Measurements from ENCODE around the gene BUD13. TPM values are rescaled to one million over a fixed set of nuclear protein-coding genes. Genes with fewer than 3 reads are reported as not detected.

BUD13 gene
- total and polyA plus RNA-seq, 2 of the 13 experiments (the other 11 are each of a cell fraction or from before 2014, with no cell fraction given), result 13.3 to 25.9 TPM

DNA sequence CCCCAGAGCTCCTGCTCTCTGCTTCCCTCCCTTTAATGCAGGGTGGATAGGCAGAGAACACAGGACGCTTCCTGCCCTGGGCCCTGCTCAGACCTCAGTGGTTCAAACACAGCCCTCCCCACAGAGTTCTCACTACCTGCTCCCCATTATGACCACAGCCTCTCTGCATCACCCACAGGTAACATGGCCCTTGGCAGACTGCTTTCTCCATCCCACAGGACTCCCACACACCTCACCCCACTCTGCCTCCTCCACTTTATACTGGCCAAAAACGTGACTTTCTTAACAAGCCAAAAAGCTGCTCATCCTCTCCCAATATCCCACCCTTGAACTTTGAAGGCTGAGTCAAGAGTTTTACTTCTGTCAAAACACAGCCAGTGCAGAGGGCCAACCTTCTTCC lies 33.8 kb downstream of the BUD13 start:
- Histone ChIP-seq H3K36me3 (replicated peaks in 1 of 2; ENCODE audit: control insufficient read depth in 1 of 2, insufficient read depth in 2 of 2, low read length in 2 of 2) (no peaks in the 10 kb centered on the region), H3K4me1 (ENCODE audit: insufficient read depth, low read length) (peaks cover 22% of the 10 kb centered on the region), H3K79me2 (ENCODE audit: insufficient read depth, low read length) (no peaks in the 10 kb centered on the region), H2AFZ (ENCODE audit: low read length) (no peak overlapping the region), H3K4me3 (replicated peaks in 1 of 3; ENCODE audit: insufficient read depth in 1 of 3, low read depth in 2 of 3, low read length in 3 of 3) (no peak overlapping the region), H3K27ac (ENCODE audit: extremely low read length, insufficient read depth, low read length) (no peak overlapping the region), H3K9ac (ENCODE audit: insufficient read depth, low read depth, low read length) (no peak overlapping the region), H4K20me1 (ENCODE audit: insufficient read depth, low read length) (no peaks in the 10 kb centered on the region), H3K9me3 (ENCODE audit: low read length) (no peaks in the 10 kb centered on the region), H3K4me2 (ENCODE audit: low read depth, low read length) (no peak overlapping the region), H3K27me3 (ENCODE audit: control insufficient read depth in 1 of 2, insufficient read depth in 2 of 2, low read length in 2 of 2) (no peaks in the 10 kb centered on the region)
- DNase-seq (ENCODE audit: low spot score), result no peak
- in situ Hi-C loops (cut with HindIII; ENCODE audit: extremely low pct_ligation_motif_present, low pct_unique_long_range_greater_than_20kb), result no loop called here
- intact Hi-C loops (cut with micrococcal nuclease; ENCODE audit: unreplicated experiment), result no loop called here
- FAIRE-seq, result no peak
- ATAC-seq, result no peak
- TF ChIP-seq ELF3 (CRISPR knock-in tag; IDR thresholded peaks at IDR 0.05) (no peak), ZNF577 (CRISPR knock-in tag; IDR thresholded peaks at IDR 0.05; ENCODE audit: borderline replicate concordance, low read depth) (no peak), PTBP1 (IDR thresholded peaks at IDR 0.05; ENCODE audit: low read depth, low read length, poor library complexity, severe bottlenecking) (no peak), ZNF749 (CRISPR knock-in tag; IDR thresholded peaks at IDR 0.05; ENCODE audit: borderline replicate concordance) (no peak), THAP8 (CRISPR knock-in tag; IDR thresholded peaks at IDR 0.05; ENCODE audit: borderline replicate concordance) (no peak), RELA (CRISPR knock-in tag; IDR thresholded peaks at IDR 0.05) (no peak), BORCS8-MEF2B (CRISPR knock-in tag; IDR thresholded peaks at IDR 0.05) (no peak), ZNF740 (CRISPR knock-in tag; IDR thresholded peaks at IDR 0.05) (no peak), ZNF784 (CRISPR knock-in tag; IDR thresholded peaks at IDR 0.05; ENCODE audit: borderline replicate concordance) (no peak), ZNF513 (CRISPR knock-in tag; conservative IDR thresholded peaks at IDR 0.05) (no peak), ZNF496 (CRISPR knock-in tag; IDR thresholded peaks at IDR 0.05; ENCODE audit: insufficient replicate concordance) (no peak), CEBPB (IDR thresholded peaks at IDR 0.05; ENCODE audit: borderline replicate concordance, low read depth, low read length) (no peak), ZNF432 (CRISPR knock-in tag; IDR thresholded peaks at IDR 0.05; ENCODE audit: borderline replicate concordance) (no peak), TRIM24 (CRISPR knock-in tag; IDR thresholded peaks at IDR 0.05) (no peak), ATF2 (CRISPR knock-in tag; IDR thresholded peaks at IDR 0.05) (no peak), SP4 (CRISPR knock-in tag; IDR thresholded peaks at IDR 0.05) (no peak), RFX5 (IDR thresholded peaks at IDR 0.05; ENCODE audit: low read depth, low read length) (no peak), ZNF776 (CRISPR knock-in tag; IDR thresholded peaks at IDR 0.05) (no peak), ZNF557 (CRISPR knock-in tag; IDR thresholded peaks at IDR 0.05) (no peak)
- WGBS (ENCODE audit: low lambda C conversion rate), result 77% methylated on average over 2 of the region's 2 CpGs
- no TSS peak for BruUV-seq (replicated peaks)
- POLR2A ChIA-PET, result no interaction called here
- CTCF ChIA-PET (ENCODE audit: low intra/inter-chr PET ratio, low total read pairs), result no interaction called here

All from HepG2 (cell line).